ENCODE measurements around the gene RFPL2.

RFPL2 gene

DNA sequence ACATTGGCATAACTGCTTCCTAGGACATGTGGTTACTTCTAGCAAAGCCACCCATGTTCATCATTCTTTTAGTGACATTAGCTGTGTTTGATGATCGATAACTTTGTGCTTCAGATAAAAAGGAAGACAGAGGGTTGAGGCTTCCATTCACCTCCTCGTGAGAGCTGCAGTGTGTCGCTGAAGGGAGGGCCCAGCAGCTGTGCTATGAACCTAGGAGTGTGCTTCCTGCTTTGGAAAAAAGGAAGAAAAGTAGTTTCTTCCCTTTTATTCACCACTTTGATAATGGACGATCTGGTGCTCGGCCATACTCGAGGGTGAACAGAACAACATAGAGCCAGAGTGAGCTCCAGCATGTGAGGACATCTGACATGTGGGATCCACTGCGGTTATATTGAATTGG is 6.1 kb upstream of the RFPL2 start:
- WGBS (ENCODE audit: extremely low coverage, insufficient coverage, low lambda C conversion rate) = no CpG with 5 or more reads among the region's 7 CpGs
- no peak overlapping the region for H4K5ac ChIP-seq (ENCODE audit: low read length)
- no peak overlapping the region for H2AK5ac ChIP-seq (ENCODE audit: low read length)
- no peaks in the 10 kb centered on the region for H3K36me3 ChIP-seq (ENCODE audit: control insufficient read depth, insufficient read depth, low read length)
- H3K4me2 ChIP-seq (ENCODE audit: low read length) = no peak overlapping the region
- no peak overlapping the region for H3K4ac ChIP-seq (ENCODE audit: low read depth, low read length)
- no peak overlapping the region for H2BK5ac ChIP-seq (ENCODE audit: low read length)
- H3K27me3 ChIP-seq (ENCODE audit: insufficient read depth, low read length, poor library complexity) = no peaks in the 10 kb centered on the region
- no peak overlapping the region for H2BK15ac ChIP-seq (replicated peaks; ENCODE audit: low read depth)
- H3K79me1 ChIP-seq (ENCODE audit: low read length) = peaks cover 1% of the 10 kb centered on the region
- no peak overlapping the region for H3K56ac ChIP-seq (ENCODE audit: low read length)
- no peak overlapping the region for H3K9ac ChIP-seq (ENCODE audit: low read length)
- no peak overlapping the region for H3K18ac ChIP-seq (ENCODE audit: low read length)
- no peak overlapping the region for H3K23ac ChIP-seq (ENCODE audit: low read length)
- no peak overlapping the region for H3K27ac ChIP-seq (ENCODE audit: low read depth, low read length)
- no peak overlapping the region for H3K4me3 ChIP-seq (ENCODE audit: low read length)
- no peak overlapping the region for H2BK120ac ChIP-seq (ENCODE audit: low read depth, low read length)
- H4K8ac ChIP-seq (ENCODE audit: low read depth, low read length) = no peak overlapping the region
- H3K4me1 ChIP-seq (ENCODE audit: control insufficient read depth, low read depth, low read length) = no peaks in the 10 kb centered on the region
- no peaks in the 10 kb centered on the region for H3K79me2 ChIP-seq (ENCODE audit: control insufficient read depth, insufficient read depth, low read length)
- no peak for DNase-seq

DNA sequence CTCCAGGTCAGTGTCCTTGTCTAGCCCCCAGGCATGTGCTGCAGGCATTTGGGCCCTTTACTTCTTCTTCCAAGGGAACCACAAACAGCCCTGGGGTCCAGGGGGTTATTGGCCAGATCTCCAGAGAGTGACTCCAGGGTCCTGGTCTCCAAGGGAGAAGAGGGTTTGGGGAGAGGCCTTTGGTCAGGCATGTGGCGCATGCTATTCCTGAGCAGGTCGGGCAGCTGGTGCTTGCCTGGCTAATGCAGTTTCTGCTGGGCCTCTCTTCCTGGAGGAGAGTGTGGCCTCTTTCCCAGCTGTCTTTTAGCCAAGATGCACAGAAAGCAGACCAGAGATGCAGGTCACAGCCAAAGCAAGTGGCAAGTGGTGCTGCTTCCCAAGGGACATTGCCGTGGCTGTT is 3.8 kb upstream of the RFPL2 start:
- Histone ChIP-seq H3K27ac (ENCODE audit: low read depth, low read length) (no peak overlapping the region), H3K36me3 (ENCODE audit: control insufficient read depth, insufficient read depth, low read length) (no peaks in the 10 kb centered on the region), H2AK5ac (ENCODE audit: low read length) (no peak overlapping the region), H2BK120ac (ENCODE audit: low read depth, low read length) (no peak overlapping the region), H3K79me1 (ENCODE audit: low read length) (peaks cover 1% of the 10 kb centered on the region), H4K8ac (ENCODE audit: low read depth, low read length) (no peak overlapping the region), H2BK5ac (ENCODE audit: low read length) (no peak overlapping the region), H3K4me3 (ENCODE audit: low read length) (no peak overlapping the region), H3K18ac (ENCODE audit: low read length) (no peak overlapping the region), H3K23ac (ENCODE audit: low read length) (no peak overlapping the region), H3K79me2 (ENCODE audit: control insufficient read depth, insufficient read depth, low read length) (no peaks in the 10 kb centered on the region), H3K27me3 (ENCODE audit: insufficient read depth, low read length, poor library complexity) (no peaks in the 10 kb centered on the region), H3K4me1 (ENCODE audit: control insufficient read depth, low read depth, low read length) (no peaks in the 10 kb centered on the region), H3K4ac (ENCODE audit: low read depth, low read length) (no peak overlapping the region), H4K5ac (ENCODE audit: low read length) (no peak overlapping the region), H3K9ac (ENCODE audit: low read length) (no peak overlapping the region), H2BK15ac (replicated peaks; ENCODE audit: low read depth) (no peak overlapping the region), H3K56ac (ENCODE audit: low read length) (no peak overlapping the region), H3K4me2 (ENCODE audit: low read length) (no peak overlapping the region)
- whole genome bisulfite sequencing (ENCODE audit: extremely low coverage, insufficient coverage, low lambda C conversion rate) = no CpG with 5 or more reads among the region's 3 CpGs
- no peak for DNase-seq

DNA sequence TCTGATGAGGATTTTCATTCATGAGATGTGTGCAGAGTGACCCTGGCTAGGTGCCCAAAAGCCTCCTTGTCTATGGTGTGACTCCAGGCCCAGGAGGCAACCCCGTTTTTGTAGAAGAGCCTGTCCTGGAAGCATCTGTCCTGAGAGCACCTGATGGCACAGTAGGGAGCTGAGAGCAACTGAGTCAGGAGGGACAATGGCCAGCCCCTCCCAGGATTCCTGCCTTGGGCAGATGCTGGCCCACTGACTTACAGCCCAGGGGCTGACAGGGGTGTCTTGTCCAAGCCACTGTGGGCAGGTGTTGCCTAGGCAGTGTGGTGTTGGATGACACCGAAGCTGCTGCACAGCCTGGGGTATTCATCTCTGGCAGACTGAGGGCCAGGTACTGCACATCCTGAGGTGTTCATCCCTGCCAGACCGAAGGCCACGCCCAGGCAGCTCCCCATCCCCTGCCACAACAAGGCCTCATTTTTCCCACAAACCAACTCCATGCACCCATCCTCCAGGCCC is 3.2 kb upstream of the RFPL2 start:
- no peaks in the 10 kb centered on the region for H3K36me3 ChIP-seq (ENCODE audit: control insufficient read depth, insufficient read depth, low read length)
- no peak overlapping the region for H3K4me3 ChIP-seq (ENCODE audit: low read length)
- no CpG with 5 or more reads among the region's 4 CpGs for WGBS (ENCODE audit: extremely low coverage, insufficient coverage, low lambda C conversion rate)
- DNase-seq = no peak
- no peak overlapping the region for H3K56ac ChIP-seq (ENCODE audit: low read length)
- H2BK120ac ChIP-seq (ENCODE audit: low read depth, low read length) = no peak overlapping the region
- no peak overlapping the region for H3K18ac ChIP-seq (ENCODE audit: low read length)
- no peak overlapping the region for H2AK5ac ChIP-seq (ENCODE audit: low read length)
- no peak overlapping the region for H3K4ac ChIP-seq (ENCODE audit: low read depth, low read length)
- no peak overlapping the region for H3K23ac ChIP-seq (ENCODE audit: low read length)
- no peaks in the 10 kb centered on the region for H3K27me3 ChIP-seq (ENCODE audit: insufficient read depth, low read length, poor library complexity)
- H2BK15ac ChIP-seq (replicated peaks; ENCODE audit: low read depth) = no peak overlapping the region
- no peak overlapping the region for H4K5ac ChIP-seq (ENCODE audit: low read length)
- H2BK5ac ChIP-seq (ENCODE audit: low read length) = no peak overlapping the region
- no peak overlapping the region for H4K8ac ChIP-seq (ENCODE audit: low read depth, low read length)
- no peak overlapping the region for H3K4me2 ChIP-seq (ENCODE audit: low read length)
- H3K27ac ChIP-seq (ENCODE audit: low read depth, low read length) = no peak overlapping the region
- peaks cover 1% of the 10 kb centered on the region for H3K79me1 ChIP-seq (ENCODE audit: low read length)
- H3K79me2 ChIP-seq (ENCODE audit: control insufficient read depth, insufficient read depth, low read length) = no peaks in the 10 kb centered on the region
- peaks cover under 1% of the 10 kb centered on the region for H3K4me1 ChIP-seq (ENCODE audit: control insufficient read depth, low read depth, low read length)
- no peak overlapping the region for H3K9ac ChIP-seq (ENCODE audit: low read length)

DNA sequence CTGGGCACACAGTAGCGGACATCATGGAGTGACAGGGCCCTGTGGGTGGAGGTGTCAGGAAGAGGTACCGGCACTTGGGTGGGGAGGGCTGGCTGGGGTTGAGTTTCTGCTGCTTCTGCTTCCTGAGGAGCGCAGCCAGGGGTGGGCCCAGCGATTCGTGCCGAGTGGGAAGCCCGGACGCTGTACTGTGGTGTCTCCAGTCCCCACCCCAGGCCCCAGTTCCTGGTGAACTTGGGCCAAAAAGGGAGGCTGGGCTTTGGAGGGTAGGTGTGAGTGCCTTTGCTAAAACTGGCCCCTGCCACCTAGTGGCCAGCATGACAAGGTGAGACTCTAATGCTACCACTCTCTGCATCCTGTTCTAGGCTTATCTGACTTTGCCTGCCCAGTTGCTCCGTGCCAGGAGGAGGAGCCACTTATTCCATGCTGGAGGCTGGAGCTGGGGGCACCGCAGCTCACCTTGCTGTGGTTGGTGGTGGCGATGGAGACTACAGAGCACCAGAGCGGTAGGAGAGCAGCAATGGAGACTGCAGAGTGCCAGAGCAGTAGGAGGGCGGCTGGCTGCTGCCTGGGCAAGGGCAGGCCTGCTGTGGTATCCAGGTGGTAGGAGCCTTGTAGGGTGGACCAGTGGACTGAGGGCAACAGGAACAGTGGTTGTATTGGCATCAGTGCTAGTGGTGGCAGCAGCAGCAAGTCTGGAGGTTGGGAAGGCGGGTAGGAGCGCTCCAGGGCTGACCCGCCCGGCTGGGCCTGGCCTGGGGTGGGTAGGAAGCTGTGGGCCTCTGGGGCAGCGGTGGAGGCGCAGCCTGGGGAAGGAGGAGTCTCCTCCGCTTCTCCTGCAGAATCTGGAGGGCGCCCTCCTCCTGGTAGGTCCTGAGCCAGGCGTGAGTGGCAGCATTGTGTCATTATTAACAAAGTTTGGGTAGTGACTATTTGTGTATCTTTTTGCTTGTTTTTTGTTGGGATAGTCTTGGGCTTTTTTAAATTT is 2.2 kb upstream of the RFPL2 start:
- no peak overlapping the region for H3K23ac ChIP-seq (ENCODE audit: low read length)
- H3K4me1 ChIP-seq (ENCODE audit: control insufficient read depth, low read depth, low read length) = peaks cover 4% of the 10 kb centered on the region
- no peak overlapping the region for H2BK5ac ChIP-seq (ENCODE audit: low read length)
- WGBS (ENCODE audit: extremely low coverage, insufficient coverage, low lambda C conversion rate) = no CpG with 5 or more reads among the region's 22 CpGs
- no peak overlapping the region for H4K8ac ChIP-seq (ENCODE audit: low read depth, low read length)
- H3K56ac ChIP-seq (ENCODE audit: low read length) = peak overlapping the region; percentile 83
- peak overlapping the region; percentile 20 for H3K4me2 ChIP-seq (ENCODE audit: low read length)
- H2BK15ac ChIP-seq (replicated peaks; ENCODE audit: low read depth) = no peak overlapping the region
- H3K79me1 ChIP-seq (ENCODE audit: low read length) = peaks cover 1% of the 10 kb centered on the region
- no peak overlapping the region for H2AK5ac ChIP-seq (ENCODE audit: low read length)
- no peaks in the 10 kb centered on the region for H3K79me2 ChIP-seq (ENCODE audit: control insufficient read depth, insufficient read depth, low read length)
- H3K4ac ChIP-seq (ENCODE audit: low read depth, low read length) = no peak overlapping the region
- DNase-seq = peak; percentile 90
- no peak overlapping the region for H4K5ac ChIP-seq (ENCODE audit: low read length)
- H2BK120ac ChIP-seq (ENCODE audit: low read depth, low read length) = no peak overlapping the region
- H3K9ac ChIP-seq (ENCODE audit: low read length) = peak overlapping the region; percentile 66
- H3K27me3 ChIP-seq (ENCODE audit: insufficient read depth, low read length, poor library complexity) = no peaks in the 10 kb centered on the region
- H3K27ac ChIP-seq (ENCODE audit: low read depth, low read length) = no peak overlapping the region
- H3K4me3 ChIP-seq (ENCODE audit: low read length) = no peak overlapping the region
- no peak overlapping the region for H3K18ac ChIP-seq (ENCODE audit: low read length)
- no peaks in the 10 kb centered on the region for H3K36me3 ChIP-seq (ENCODE audit: control insufficient read depth, insufficient read depth, low read length)

DNA sequence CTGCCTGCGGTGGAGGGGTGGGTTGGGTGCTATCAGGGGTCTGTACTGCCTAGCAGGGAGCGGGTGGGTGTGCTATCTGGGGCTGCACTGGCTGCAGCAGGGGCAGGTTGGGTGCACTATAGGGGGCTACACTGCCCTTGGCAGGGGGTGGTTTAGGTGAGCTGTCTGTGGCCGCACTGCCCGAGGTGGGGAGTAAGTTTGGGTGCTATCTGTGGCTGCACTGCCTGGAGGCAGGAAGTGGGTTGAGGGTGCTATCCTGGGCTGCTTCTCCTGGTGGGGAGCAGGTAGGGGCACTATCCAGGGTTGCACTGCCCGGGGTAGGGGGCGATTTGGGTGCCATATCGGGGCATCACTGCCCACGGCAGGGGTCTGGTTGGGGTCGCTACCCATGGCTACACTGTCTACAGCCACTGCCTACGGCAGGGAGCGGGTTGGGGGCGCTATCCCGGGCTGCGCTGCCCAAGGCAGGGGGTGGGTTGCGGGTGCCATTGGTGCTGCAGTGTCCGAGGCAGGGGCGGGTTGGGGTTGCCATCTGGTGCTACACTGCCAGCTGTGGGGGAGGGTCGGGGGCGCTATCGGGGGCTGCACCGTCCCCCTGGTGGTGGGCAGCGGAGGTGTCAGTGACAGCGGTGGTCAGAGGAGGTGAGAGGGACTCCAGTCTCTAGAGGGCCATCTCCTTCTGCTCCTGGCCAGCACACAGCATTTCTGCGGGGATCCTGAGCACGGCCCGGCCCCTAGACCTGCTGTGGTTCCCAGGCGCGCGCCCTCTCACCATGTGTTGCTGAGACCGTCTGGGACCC is 1.3 kb upstream of the RFPL2 start:
- Histone ChIP-seq H4K5ac (ENCODE audit: low read length) (no peak overlapping the region), H2AK5ac (ENCODE audit: low read length) (peak overlapping the region; percentile 22), H4K8ac (ENCODE audit: low read depth, low read length) (no peak overlapping the region), H2BK5ac (ENCODE audit: low read length) (no peak overlapping the region), H3K79me1 (ENCODE audit: low read length) (peaks cover 1% of the 10 kb centered on the region), H3K27ac (ENCODE audit: low read depth, low read length) (no peak overlapping the region), H3K27me3 (ENCODE audit: insufficient read depth, low read length, poor library complexity) (no peaks in the 10 kb centered on the region), H2BK120ac (ENCODE audit: low read depth, low read length) (no peak overlapping the region), H3K56ac (ENCODE audit: low read length) (peak overlapping the region; percentile 87), H3K4me2 (ENCODE audit: low read length) (peak overlapping the region; percentile 36), H3K36me3 (ENCODE audit: control insufficient read depth, insufficient read depth, low read length) (no peaks in the 10 kb centered on the region), H3K79me2 (ENCODE audit: control insufficient read depth, insufficient read depth, low read length) (no peaks in the 10 kb centered on the region), H3K18ac (ENCODE audit: low read length) (no peak overlapping the region), H3K4me3 (ENCODE audit: low read length) (no peak overlapping the region), H3K4me1 (ENCODE audit: control insufficient read depth, low read depth, low read length) (peaks cover 6% of the 10 kb centered on the region), H3K4ac (ENCODE audit: low read depth, low read length) (no peak overlapping the region), H2BK15ac (replicated peaks; ENCODE audit: low read depth) (no peak overlapping the region), H3K23ac (ENCODE audit: low read length) (no peak overlapping the region), H3K9ac (ENCODE audit: low read length) (peak overlapping the region; percentile 66)
- peak; percentile 53 for DNase-seq
- no CpG with 5 or more reads among the region's 30 CpGs for WGBS (ENCODE audit: extremely low coverage, insufficient coverage, low lambda C conversion rate)
